HG02623 (cell line): ENCODE data around the gene PTGES.

Source experiments
- ATAC-seq: cut with Tn5 transposase; IDR thresholded peaks from one replicate; pipeline ENCODE4 v1.9.1; 2021; ENCODE audit warnings: moderate library complexity; ENCODE audit not compliant: unreplicated experiment

PTGES gene

DNA sequence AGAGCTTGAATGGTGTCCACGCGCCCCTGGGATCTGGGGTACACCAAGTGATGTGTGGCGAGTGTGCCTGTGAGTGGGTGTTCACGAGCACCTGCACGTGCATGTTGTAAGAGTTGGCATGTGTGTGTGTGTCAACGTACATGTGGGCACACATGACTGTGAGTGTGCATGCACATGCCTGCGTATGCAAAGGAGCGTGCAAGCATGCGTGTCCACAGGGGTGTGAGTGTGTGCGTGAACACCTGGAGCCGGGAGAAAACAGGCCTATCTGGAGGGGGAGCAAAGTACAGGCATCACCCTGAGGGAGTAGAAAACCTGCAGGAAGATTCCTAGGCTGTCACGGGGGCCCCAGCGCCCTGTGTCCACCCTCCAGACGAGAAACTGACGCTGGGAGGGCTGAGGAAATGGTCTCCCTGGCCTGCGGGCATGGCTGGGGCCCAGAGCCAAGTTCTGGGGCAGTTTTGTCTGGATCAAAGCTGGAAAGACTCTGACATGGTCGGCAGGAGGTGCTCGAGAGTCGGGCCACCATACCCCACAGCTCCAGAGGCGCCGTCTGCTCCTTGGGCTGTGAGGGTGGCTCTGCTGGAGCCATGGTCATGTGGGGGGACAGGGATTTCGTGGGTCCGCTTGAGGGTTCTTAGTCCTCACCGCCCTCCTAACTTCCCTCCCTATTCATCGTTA lies 31.8 kb downstream of the PTGES start:
- ATAC-seq: no peak

DNA sequence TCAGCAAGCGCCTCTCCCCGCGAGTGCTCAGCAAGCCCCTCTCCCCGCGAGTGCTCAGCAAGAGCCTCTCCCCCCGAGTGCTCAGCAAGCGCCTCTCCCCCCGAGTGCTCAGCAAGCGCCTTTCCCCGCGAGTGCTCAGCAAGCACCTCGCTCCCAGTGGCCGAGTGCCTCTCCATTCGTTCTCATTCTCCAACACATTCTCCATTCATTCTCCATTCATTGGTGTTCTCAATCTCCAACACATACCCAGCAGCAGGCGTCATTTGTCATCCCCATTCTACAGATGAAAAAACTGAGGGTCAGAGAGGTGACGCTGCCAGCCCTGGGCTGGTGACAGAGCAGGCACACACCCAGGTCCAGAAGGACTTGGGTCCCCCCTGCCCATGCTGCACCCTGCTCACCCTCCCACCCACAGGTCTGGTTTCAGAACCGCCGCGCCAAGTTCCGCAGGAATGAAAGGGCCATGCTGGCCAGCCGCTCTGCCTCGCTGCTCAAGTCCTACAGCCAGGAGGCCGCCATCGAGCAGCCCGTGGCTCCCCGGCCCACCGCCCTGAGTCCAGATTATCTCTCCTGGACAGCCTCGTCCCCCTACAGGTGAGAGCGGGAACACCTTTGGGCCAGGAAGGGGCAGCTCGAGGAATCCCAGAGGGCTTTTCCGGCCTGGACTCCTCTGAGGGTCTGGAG lies 32.5 kb downstream of the PTGES start:
- no peak for ATAC-seq

DNA sequence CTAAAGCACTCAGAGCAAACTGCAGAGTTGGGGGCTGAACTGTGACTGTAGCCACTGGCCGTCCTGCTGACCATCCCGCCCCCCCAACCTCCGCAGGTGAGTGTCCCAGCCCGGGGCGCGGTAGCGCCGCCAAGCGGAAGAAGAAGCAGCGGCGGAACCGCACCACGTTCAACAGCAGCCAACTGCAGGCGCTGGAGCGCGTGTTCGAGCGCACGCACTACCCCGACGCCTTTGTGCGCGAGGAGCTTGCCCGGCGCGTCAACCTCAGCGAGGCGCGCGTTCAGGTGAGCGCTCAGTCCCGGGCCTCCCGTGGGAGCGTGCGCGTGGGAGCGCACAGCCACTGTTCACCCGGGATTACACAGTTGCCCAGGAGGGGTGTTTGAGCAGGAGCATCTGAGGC lies 33.7 kb downstream of the PTGES start:
- no peak for ATAC-seq

DNA sequence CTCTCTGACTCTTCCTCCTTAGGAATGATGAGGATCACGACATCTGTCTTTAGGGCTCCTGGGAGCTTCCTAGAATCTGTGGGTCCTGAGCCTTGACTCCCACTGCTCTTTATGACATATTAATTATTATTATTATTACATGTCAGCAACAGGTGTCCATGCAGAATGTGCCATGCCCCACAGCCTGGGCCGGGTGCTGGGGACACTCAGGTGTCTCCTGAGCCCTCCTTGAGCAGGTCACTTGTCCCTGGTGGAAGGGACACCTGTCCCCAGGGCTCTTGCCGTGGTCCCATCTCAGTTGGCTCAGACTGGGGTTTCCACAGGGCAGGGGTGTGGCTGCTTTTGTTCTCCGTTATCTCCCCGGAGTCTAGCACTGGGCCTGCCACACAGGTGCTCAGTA lies 34.2 kb downstream of the PTGES start:
- no peak for ATAC-seq

DNA sequence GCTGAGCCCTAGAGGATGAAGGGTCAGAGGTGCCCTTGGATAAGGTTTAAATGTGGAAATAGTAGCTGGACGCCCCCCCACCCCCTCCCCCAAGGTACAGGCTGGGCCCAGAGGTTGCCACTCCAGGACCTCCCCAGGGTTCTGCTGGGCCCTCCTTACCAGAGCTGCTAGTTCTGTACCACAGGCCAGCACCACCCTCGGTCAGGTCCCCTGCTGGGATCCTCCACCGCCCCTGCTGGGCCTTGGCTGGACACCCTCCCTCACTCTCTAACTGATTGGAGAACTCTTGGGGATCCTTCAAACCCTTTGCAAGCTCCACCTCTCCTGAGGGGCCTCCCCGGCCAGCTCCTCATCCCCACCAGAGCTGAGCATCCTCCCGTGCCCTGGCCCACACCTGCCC lies 34.9 kb downstream of the PTGES start:
- ATAC-seq: no peak

DNA sequence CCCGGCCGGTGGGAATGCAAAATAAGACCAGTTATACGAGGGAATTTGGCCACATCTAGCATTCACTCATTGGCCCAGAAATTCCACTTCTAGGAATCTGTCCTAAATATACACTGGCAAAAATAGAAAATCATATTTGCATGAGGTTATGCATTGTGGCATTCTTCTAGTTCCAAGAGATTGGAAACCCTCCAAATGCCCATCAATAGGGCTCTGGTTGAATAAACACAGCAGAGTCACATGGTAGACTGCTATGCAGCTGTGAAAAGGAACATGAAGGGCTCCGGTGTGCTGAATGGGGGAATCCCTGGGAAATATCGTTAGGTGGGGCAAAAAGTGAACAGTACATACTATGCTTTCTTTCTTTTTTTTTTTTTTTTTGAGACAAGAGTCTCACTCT lies 36.8 kb downstream of the PTGES start:
- no peak for ATAC-seq

DNA sequence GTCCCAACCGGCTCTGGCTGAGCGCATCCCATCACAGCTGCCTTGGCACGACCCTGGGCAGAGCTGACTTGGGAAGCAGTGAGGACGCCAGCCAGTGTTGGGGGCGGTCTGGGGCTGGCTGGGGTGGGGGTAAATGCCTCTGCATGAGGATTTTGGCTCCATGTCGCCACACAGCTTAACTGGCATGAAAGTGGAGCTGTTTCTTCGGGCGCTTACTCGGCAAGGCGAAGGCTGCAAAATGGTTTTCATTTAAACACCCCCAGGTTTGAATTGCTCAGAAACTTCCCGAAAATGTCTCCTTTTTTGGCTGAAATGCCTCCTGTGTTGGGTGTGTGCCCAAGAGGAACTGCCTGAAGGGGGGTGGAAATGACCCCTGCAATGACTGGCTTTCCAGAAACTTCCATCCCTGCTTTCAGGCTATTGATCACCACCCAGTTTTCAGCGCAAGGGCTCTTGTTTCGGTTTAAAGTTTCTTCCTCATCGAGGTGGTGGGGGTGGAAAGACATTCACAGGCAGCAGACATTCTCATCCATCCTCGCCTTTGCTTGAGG lies 38.3 kb downstream of the PTGES start:
- no peak for ATAC-seq

DNA sequence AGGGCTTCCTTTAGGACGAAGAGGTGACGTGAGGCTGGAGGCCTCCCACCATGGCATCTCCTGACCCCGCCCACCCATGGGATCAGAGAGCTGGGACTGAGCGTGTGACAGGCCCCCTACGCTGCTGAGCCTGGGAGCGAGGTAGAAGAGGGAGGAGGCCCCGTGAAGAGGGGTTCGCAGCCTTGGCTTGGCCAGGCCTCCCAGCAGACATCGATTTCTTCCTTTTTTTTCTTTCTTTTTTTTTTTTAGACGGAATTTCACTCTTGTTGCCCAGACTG lies 39.5 kb downstream of the PTGES start:
- no peak for ATAC-seq

DNA sequence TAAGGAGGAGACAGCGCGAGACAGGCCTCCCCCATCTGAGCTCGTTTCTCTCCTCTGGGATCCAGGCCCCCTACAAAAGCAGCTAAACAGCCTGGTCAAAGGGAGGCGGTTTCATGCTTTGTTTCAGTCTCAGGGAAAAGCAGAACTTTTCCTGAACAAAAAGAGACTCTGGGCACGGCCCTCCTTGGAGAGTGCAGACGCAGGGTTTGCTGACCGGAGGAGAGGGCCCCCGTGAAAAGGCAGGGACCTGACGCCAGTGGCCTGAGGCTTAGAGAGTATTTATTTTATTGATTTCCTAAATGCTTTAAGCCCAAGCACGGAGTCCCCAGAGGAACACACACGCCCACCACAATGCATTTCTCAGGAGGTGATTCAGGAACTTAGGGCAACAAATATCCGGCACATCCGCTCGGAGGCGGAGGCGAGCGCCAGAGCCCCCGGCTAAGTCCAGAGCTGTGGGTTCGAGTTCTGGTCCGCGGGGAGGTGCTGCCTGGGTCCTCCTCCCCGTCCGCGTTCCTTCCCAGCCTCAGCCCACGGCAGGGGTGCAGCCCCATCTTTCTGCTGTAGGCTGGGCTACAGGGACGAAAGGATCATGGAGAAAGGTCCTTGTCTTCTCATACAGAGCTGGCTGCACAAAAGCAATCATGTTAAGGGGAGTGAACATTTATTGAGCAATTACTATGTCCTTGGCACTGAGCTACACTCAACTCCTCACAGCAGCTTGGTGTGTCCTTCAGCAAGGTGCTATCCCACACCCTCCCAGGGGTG lies 40.0 kb downstream of the PTGES start:
- no peak for ATAC-seq

DNA sequence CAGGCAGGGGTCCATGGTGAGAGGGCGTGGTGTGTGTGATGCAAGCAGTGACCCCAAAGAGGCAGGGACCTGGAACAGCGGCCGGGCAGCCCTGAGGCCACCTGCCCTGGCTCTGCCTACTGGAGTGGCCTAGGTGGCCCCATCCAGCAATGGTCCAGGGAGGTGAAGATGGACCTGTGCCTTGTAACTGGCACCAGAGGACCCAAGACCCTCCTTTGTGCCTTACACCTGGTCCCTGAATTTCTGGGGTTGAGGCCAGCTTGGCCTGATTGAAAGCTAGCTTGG lies 42.7 kb downstream of the PTGES start:
- no peak for ATAC-seq

DNA sequence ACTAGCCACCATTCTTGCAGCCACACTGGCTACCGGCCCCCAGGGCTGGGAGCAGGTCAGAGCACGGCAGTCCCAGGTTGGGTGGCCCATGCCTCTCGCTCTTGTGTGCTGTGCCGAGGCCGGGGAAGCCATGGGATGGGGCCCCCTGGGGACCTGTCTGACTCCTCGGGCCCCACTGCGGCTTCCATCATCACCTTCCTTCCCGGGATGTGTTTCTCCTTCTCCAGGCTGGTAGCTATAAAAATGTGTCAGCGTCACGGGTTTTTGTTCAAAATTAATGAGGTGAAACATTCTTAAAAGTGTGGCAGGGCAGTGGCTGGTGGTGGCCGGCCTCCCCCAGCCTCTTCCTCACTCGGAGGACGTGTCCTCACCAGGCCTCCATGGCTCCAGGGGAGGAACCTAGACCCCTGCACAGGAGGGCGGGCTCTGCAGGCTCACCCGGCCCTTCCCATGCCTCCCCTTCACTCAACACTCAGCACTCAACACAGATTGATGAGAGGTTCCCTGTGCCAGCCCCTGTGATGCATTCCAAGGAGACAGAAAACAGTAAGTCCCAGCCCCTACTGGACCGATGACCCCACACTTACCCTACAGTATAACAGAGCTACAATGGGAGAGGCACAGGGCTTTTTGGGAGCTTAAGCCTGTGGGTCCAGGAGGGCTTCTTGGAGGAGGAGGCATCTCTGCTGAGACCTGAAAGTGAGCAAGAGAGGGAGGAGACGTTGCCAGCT lies 43.2 kb downstream of the PTGES start:
- no peak for ATAC-seq

DNA sequence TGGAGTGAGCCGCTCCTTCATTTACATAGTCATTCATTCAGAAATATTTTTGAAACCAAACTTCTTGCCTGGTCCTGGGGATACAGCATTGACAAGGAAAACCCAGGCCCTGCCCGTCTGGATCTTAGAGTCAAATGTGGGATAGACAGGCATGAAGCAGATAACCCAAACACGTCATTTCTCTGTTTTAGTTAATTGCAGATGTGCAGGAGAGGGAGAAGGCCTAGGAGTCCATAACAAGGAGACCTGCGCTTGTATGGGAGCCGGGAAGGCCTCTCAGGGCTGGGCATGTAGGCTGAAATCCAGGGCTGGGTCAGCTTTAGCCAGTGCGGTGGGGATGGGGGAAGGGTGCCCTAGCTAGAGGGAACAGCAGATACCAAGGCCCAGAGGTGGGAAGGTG lies 44.0 kb downstream of the PTGES start:
- ATAC-seq: no peak

DNA sequence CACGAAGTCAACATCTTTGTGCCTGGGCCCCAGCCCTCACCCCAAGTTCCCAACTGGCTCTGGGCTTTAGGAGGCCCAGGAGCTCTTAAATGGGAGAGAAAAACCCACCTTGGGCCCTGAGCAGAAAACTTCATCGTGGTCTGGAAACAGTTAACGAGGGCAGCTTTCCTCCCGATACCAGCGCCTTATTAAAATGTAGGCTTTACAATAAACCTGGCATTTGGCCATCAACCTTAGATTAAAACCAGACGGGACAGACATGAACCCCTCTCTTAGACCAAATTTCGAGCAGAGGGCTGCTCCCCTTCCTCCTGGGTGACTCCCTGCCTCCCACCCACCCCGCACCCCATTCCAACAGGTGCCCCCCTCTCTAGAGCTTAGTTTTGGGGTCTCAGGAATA lies 48.0 kb downstream of the PTGES start:
- no peak for ATAC-seq

DNA sequence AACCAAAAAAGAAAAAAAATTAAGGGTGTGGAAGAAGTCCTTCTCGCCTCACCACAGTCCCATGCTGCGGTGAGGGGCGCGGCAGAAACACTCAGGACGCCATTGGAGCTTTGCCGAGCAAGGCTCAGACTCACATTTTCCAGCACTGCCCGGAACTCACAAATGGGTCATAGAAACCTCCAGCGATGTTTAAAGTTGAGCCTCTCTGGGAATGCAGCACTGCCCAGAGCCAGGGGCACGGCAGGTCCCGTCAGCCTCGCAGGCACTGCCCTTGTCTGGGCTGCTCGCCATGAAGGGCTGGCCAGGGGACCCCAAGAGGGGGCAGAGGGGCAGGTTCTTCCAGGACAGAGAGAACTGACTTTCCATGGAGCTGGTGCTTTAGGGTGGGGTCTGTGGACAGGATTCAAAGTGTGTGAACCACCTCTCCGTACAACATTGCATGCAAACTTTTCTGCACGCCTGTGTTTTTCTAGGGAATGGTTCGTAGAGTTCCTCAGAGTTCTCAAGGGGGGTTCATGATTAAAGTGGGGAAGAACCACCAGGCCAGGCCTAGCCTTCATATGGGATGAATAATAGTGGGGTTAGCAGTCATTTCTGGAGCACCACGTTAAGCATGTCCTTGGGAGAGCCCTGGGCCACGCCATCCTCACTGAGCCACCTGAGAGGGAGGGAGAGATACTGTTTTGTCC lies 49.0 kb downstream of the PTGES start:
- ATAC-seq: no peak

DNA sequence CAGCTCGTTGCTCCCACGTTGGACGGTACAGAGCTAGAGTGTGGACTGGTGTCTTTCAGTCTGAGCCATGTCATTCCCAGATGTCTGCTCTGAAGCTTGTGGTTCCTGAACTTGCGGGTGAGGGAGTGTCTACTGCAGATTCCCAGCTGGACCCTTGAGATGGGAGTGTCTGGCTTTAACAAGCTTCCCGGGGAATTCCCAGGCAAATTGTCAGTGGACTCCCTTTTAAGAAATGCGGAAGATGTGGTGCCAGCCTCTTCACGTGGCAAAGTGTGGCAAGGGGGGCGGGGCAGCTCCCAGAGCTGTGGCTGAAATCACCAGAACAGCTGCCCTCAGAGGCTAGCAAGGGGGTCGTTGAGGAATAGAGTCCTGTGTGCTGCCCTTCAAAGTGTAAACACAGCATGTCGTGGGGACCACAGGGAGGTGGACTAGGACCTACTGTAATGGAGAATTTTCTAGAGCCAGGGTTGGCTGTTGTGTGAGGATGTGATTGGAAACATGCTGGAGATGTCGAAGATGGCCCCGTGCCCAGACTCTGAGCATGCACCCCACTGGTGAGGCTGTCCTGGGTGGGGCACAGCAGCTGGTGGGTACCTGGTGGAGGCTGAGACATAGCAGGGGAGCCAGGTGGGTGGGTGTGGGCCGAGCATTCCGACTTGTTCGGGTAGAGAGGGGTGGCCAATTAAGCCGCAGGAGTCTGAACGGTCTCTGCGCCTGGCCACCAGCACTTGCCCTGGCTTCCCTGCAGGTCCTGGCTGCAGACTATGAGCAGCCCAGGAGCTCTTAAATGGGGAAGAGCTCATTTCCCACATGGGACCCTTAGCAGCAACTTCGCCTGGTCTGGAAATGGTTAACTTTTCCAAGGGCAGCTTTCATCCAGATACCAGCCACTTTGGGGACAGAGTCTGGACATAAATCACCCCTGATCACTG lies 50.0 kb downstream of the PTGES start:
- ATAC-seq: no peak

DNA sequence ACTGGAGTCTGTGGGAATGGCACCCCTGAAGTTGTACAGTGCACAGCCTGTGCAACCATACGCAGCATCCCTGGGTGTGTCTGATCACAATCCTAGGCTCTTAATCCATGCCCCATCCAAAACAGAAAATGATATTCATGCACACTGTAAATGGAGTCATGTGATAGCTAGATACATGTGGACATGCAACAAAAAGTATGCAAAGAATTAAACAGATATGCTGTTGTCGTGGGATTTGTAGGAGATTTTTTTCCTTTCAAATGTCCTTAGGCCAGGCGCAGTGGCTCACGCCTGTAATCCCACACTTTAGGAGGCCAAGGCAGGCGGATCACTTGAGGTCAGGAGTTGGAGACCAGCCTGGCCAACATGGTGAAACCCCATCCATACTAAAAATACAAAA lies 51.3 kb downstream of the PTGES start:
- no peak for ATAC-seq

DNA sequence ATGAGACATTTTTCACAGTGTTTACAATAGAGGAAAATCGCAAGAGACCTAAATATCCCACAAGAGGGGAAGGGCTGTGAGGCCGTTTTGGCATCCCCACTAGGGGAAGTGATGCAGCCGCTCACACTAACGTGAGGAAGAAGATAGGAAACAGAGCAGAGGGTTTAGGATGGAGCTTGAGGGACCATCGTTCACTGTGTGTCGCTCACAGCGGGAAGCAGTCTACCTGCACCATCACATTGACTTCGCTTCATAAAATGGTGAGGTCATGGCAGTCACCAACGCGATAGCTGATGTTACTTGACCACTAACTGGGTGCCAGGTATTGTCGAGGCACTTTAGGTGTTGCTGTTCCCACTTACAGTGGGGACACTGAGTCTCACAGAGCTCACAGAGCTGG lies 51.8 kb downstream of the PTGES start:
- no peak for ATAC-seq

DNA sequence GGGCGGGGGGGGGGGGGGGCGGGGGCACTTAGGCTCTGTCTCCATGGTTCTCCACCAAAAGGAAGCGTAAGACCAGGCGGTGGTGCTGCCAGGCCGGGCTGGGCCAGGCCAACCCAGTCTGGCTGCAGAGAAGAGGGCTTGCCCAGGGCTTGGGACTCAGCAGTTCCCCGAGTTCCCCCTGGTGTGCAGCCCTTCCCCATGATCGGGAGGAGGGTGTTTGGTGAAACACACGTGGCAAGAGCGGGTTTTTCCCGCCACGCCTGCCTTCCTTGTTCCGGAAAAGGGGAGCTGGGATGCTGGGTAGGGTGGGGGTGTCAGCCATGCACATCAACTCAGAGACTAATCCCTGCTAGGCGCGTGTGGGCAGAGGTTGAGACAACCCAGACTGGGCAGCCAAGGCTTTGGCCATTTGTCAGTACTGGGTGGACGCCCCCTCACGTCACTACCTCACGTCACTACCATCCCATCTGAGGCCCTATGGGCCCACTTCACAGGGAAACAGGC lies 54.5 kb downstream of the PTGES start:
- no peak for ATAC-seq

DNA sequence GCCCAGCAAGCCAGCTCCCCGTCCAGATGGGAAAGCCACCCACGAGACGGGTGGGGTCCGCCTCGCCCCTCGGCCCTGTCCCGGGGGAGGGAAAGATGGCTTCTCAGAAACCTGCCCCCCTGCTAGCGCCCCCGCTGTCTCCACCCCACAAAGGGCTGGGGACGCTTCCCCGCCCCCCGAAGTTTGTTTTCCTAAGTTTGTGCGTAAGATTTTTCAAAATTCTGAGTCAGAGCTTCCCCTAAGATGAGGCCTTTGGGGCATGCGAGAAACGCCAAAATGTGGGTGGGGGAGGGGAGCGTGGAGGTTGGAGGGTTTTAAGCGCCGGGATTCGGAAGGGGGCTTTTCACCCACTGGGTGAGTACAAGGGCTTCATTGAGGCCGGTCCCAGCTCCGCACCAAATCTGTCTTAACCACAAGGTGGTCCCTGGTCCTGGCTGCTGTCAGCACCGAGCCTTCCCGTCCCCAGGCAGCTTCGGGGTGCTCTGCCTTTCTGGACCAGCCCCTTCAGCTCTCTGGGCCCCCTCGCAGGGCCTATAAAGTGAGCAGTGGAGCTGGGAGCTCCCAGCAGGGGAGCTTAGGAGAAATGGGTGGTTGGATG lies 55.1 kb downstream of the PTGES start:
- ATAC-seq: no peak
